SK-N-SH (cell line): Measurements from ENCODE around the gene MRPS35. TPM values are rescaled to one million over a fixed set of nuclear protein-coding genes. Genes with fewer than 3 reads are reported as not detected.

ENCODE experiments used
- CTCF ChIA-PET: fragments of 300-600, 350-600 bp; formaldehyde crosslinking; extraction: SDS; loops from one replicate; lab custom pipeline; 2021; lab: Yijun Ruan, JAX
- POLR2A ChIA-PET: fragments of 350-600 bp; sonication (Branson Sonifier 250); formaldehyde crosslinking; extraction: SDS; loops from one replicate; lab custom pipeline; 2020; ENCODE audit warnings: antibody characterized with exemption, inconsistent platforms; lab: Yijun Ruan, JAX
- DNase-seq: peaks from one replicate; pipeline ENCODE4 v3.0.0; 2012
- H2AFZ ChIP-seq: fragments of 200-600 bp; sonication (generic); 2 replicates; pipeline ENCODE4 v1.8.1; 2016; ENCODE audit warnings: antibody characterized with exemption, mild to moderate bottlenecking, low read depth
- H3F3A ChIP-seq: fragments of 200-600 bp; sonication (generic); replicated peaks from 2 replicates; pipeline ENCODE3; 2016; ENCODE audit warnings: antibody characterized with exemption, mild to moderate bottlenecking; ENCODE audit not compliant: insufficient read depth
- H3K27ac ChIP-seq, 2 experiments: fragments of 200-500 bp in 1 of 2; fragments of 200-600 bp in 1 of 2; sonication (Bioruptor generic) in 1 of 2; sonication (generic), shearing (Covaris generic) in 1 of 2; 2 replicates each; pipeline versions ENCODE4 v1.5.1 to v1.6.1; 2014 to 2016; ENCODE audit warnings: low read depth in 2 of 2, inconsistent platforms in 1 of 2, low read length in 1 of 2, mild to moderate bottlenecking in 1 of 2, mixed read lengths in 1 of 2
- H3K27me3 ChIP-seq: fragments of 200-600 bp; sonication (generic), shearing (Covaris generic); 2 replicates; pipeline ENCODE4 v1.6.1; 2016; ENCODE audit warnings: mixed run types; ENCODE audit not compliant: insufficient read depth
- H3K36me3 ChIP-seq, 2 experiments: fragments of 200-500 bp in 1 of 2; fragments of 200-600 bp in 1 of 2; sonication (Bioruptor generic) in 1 of 2; sonication (generic) in 1 of 2; replicated peaks in 1 of 2; 2 replicates each; pipeline versions ENCODE3 to v1.5.1; 2014 to 2016; ENCODE audit warnings: low read length in 1 of 2, mild to moderate bottlenecking in 1 of 2; ENCODE audit not compliant: insufficient read depth in 2 of 2, control insufficient read depth in 1 of 2
- H3K4me1 ChIP-seq, 2 experiments: fragments of 200-500 bp in 1 of 2; fragments of 200-600 bp in 1 of 2; sonication (Bioruptor generic) in 1 of 2; sonication (generic), shearing (Covaris generic) in 1 of 2; 2 replicates each; pipeline versions ENCODE4 v1.5.1 to v1.6.1; 2014 to 2016; ENCODE audit warnings: low read depth in 1 of 2, low read length in 1 of 2, mixed run types in 1 of 2; ENCODE audit not compliant: insufficient read depth in 2 of 2, control insufficient read depth in 1 of 2
- H3K4me2 ChIP-seq: fragments of 200-600 bp; sonication (generic), shearing (Covaris generic); 2 replicates; pipeline ENCODE4 v1.6.1; 2017; ENCODE audit warnings: mixed run types
- H3K4me3 ChIP-seq, 2 experiments: fragments of 200-500 bp in 1 of 2; fragments of 200-600 bp in 1 of 2; sonication (Bioruptor generic) in 1 of 2; sonication (generic), shearing (Covaris generic) in 1 of 2; 2 replicates each; pipeline versions ENCODE4 v1.5.1 to v1.8.1; 2014 to 2016; ENCODE audit warnings: low read depth in 2 of 2, inconsistent platforms in 1 of 2, low read length in 1 of 2, mild to moderate bottlenecking in 1 of 2, mixed read lengths in 1 of 2, moderate library complexity in 1 of 2
- H3K79me2 ChIP-seq: fragments of 200-600 bp; sonication (generic); 2 replicates; pipeline ENCODE4 v1.8.1; 2017; ENCODE audit warnings: mild to moderate bottlenecking; ENCODE audit not compliant: insufficient read depth
- H3K9ac ChIP-seq: fragments of 200-600 bp; sonication (generic); 2 replicates; pipeline ENCODE4 v1.6.1; 2017; ENCODE audit warnings: mixed run types
- H3K9me2 ChIP-seq: fragments of 200-600 bp; sonication (generic); 2 replicates; pipeline ENCODE4 v1.6.1; 2017; ENCODE audit warnings: mixed run types
- H3K9me3 ChIP-seq: fragments of 200-600 bp; sonication (generic); 2 replicates; pipeline ENCODE4 v1.6.1; 2017; ENCODE audit warnings: mixed run types, mild to moderate bottlenecking, moderate library complexity
- H4K20me1 ChIP-seq: fragments of 200-600 bp; sonication (generic); 2 replicates; pipeline ENCODE4 v1.6.1; 2017; ENCODE audit warnings: mild to moderate bottlenecking, mixed run types; ENCODE audit not compliant: insufficient read depth
- CHD2 ChIP-seq: fragments of 150-350 bp; IDR thresholded peaks from 2 replicates; pipeline ENCODE4 v1.6.1; 2018; ENCODE audit warnings: low read length; ENCODE audit not compliant: partially characterized antibody
- EP300 ChIP-seq, 2 experiments: IDR thresholded peaks; 2 replicates each; pipeline versions ENCODE4 v1.4.0 to v1.6.1; 2012; ENCODE audit warnings: borderline replicate concordance in 1 of 2, low read depth in 1 of 2, low read length in 1 of 2
- FOSL2 ChIP-seq: IDR thresholded peaks from 2 replicates; pipeline ENCODE4 v1.4.0; 2012; ENCODE audit warnings: low read depth, mild to moderate bottlenecking, moderate library complexity, borderline replicate concordance
- FOXM1 ChIP-seq: IDR thresholded peaks from 2 replicates; pipeline ENCODE4 v1.4.0; 2012; ENCODE audit warnings: low read depth, mild to moderate bottlenecking
- GABPA ChIP-seq: IDR thresholded peaks from 2 replicates; pipeline ENCODE4 v1.4.0; 2012; ENCODE audit warnings: low read depth, mild to moderate bottlenecking
- IRF3 ChIP-seq: fragments of 150-350 bp; IDR thresholded peaks from 2 replicates; pipeline ENCODE4 v1.6.1; 2016; ENCODE audit warnings: mild to moderate bottlenecking, low read depth, low read length
- JUND ChIP-seq: IDR thresholded peaks from 2 replicates; pipeline ENCODE4 v1.4.0; 2012
- MAX ChIP-seq: IDR thresholded peaks from 2 replicates; pipeline ENCODE4 v1.4.0; 2012; ENCODE audit warnings: low read depth
- MEF2A ChIP-seq: IDR thresholded peaks from 2 replicates; pipeline ENCODE4 v1.4.0; 2012; ENCODE audit warnings: low read depth, borderline replicate concordance
- MXI1 ChIP-seq: IDR thresholded peaks from 2 replicates; pipeline ENCODE4 v1.6.1; 2012; ENCODE audit warnings: mild to moderate bottlenecking, low read depth, low read length, improper control_type of control experiment
- NFIC ChIP-seq: IDR thresholded peaks from 2 replicates; pipeline ENCODE4 v1.4.0; 2012; ENCODE audit warnings: borderline replicate concordance
- NRF1 ChIP-seq: IDR thresholded peaks from 2 replicates; pipeline ENCODE4 v1.6.1; 2012; ENCODE audit warnings: low read depth, mild to moderate bottlenecking, low read length
- RXRA ChIP-seq: IDR thresholded peaks from 2 replicates; pipeline ENCODE4 v1.4.0; 2012; ENCODE audit warnings: low read depth, mild to moderate bottlenecking, borderline replicate concordance
- SMC3 ChIP-seq: IDR thresholded peaks from 2 replicates; pipeline ENCODE4 v1.6.1; 2012; ENCODE audit warnings: low read depth, low read length, improper control_type of control experiment
- TEAD4 ChIP-seq: IDR thresholded peaks from 2 replicates; pipeline ENCODE4 v1.4.0; 2012; ENCODE audit warnings: mild to moderate bottlenecking, borderline replicate concordance; ENCODE audit not compliant: insufficient read depth
- USF1 ChIP-seq: IDR thresholded peaks from 2 replicates; pipeline ENCODE4 v1.4.0; 2012; ENCODE audit warnings: low read depth, borderline replicate concordance
- YY1 ChIP-seq: IDR thresholded peaks from 2 replicates; pipeline ENCODE4 v1.4.0; 2012; ENCODE audit warnings: low read depth, mild to moderate bottlenecking
- ZBTB33 ChIP-seq: IDR thresholded peaks from 2 replicates; pipeline ENCODE4 v1.4.0; 2012; ENCODE audit warnings: low read depth, borderline replicate concordance
- WGBS: methylation state at CpG from one replicate; pipeline ENCODE4 v1.1.6; 2017; ENCODE audit warnings: low lambda C conversion rate; 5-methylcytosine and 5-hydroxymethylcytosine counted together
- polyA plus RNA-seq, 3 experiments: library from polyadenylated mRNA; depleted of rRNA; stranded (reverse); fragments of >200 nt; gene quantifications; 2 replicates each; pipeline ENCODE4 v1.2.3, GENCODE V29; 2012

MRPS35 gene
- polyA plus RNA-seq, 1 of the 3 experiments (the other 2 are of a cell fraction): 32.4 TPM

- TF ChIP-seq MAX (no peak), YY1 (no peak), GABPA (no peak), TEAD4 (no peak), ZBTB33 (no peak), NFIC (no peak), SMC3 (no peak), FOXM1 (no peak), IRF3 (no peak), MEF2A (no peak), USF1 (no peak), JUND (no peak), MXI1 (no peak), FOSL2 (no peak), EP300 (IDR thresholded peaks at IDR 0.05; ENCODE audit: borderline replicate concordance in 1 of 2, low read depth in 1 of 2, low read length in 1 of 2) (no peak)
- no peak overlapping the region for H3K4me2 ChIP-seq
- H3K79me2 ChIP-seq: no peaks in the 10 kb centered on the region
- peaks cover 86 to 97% of the 10 kb centered on the region in 2 experiments for H3K36me3 ChIP-seq
- H3K4me1 ChIP-seq: no peaks in the 10 kb centered on the region
- H3K27me3 ChIP-seq: no peaks in the 10 kb centered on the region
- no peak overlapping the region for H3K27ac ChIP-seq
- no peak overlapping the region for H3K9ac ChIP-seq
- H3K9me2 ChIP-seq: no peaks in the 10 kb centered on the region
- WGBS: 96% methylated on average over 2 of the region's 2 CpGs
- no peaks in the 10 kb centered on the region for H4K20me1 ChIP-seq
- H3K9me3 ChIP-seq: no peaks in the 10 kb centered on the region
- no peak overlapping the region for H2AFZ ChIP-seq
- DNase-seq: no peak
- ChIA-PET POLR2A (no interaction called here), CTCF (no interaction called here)
- H3K4me3 ChIP-seq: no peak overlapping the region
- H3F3A ChIP-seq: peaks cover 33% of the 10 kb centered on the region
Measured at GRCh38 chr12:27682534-27682933, 28.1 kb upstream of the MRPS35 start.

- H3K27ac ChIP-seq: no peak overlapping the region
- no peak overlapping the region for H2AFZ ChIP-seq
- H3K9ac ChIP-seq: no peak overlapping the region
- no peak overlapping the region for H3K4me2 ChIP-seq
- ChIA-PET POLR2A (no interaction called here), CTCF (interaction anchor here (1.7 kb wide), 1 partner anchor 21 kb away, joined by 4 read pairs; no protein-coding TSS in a partner anchor)
- H3K79me2 ChIP-seq: no peaks in the 10 kb centered on the region
- TF ChIP-seq CHD2 (no peak), RXRA (no peak), GABPA (no peak), NFIC (no peak), YY1 (no peak), IRF3 (no peak), NRF1 (no peak), ZBTB33 (no peak)
- H3K4me1 ChIP-seq: no peaks in the 10 kb centered on the region
- H4K20me1 ChIP-seq: no peaks in the 10 kb centered on the region
- H3K27me3 ChIP-seq: no peaks in the 10 kb centered on the region
- H3K9me3 ChIP-seq: no peaks in the 10 kb centered on the region
- peaks cover 89 to 97% of the 10 kb centered on the region in 2 experiments for H3K36me3 ChIP-seq
- H3F3A ChIP-seq: peaks cover 32% of the 10 kb centered on the region
- 94% methylated on average over 2 of the region's 2 CpGs for WGBS
- H3K4me3 ChIP-seq: no peak overlapping the region
- no peaks in the 10 kb centered on the region for H3K9me2 ChIP-seq
- DNase-seq: no peak
Measured at GRCh38 chr12:27685274-27685673, 25.4 kb upstream of the MRPS35 start.
